Thoracic aorta (tissue), 2 donors: ENCODE measurements around the gene NFIA. TPM values are rescaled to one million over a fixed set of nuclear protein-coding genes. Genes with fewer than 3 reads are reported as not detected.

Experiments
- ATAC-seq: fragments of 150-250 bp; one replicate; pipeline ENCODE4 v1.8.0; 2017; ENCODE audit warnings: low read depth; ENCODE audit not compliant: insufficient number of reproducible peaks, low FRiP score
- DNase-seq: peaks from one replicate; pipeline ENCODE4 v3.0.0-alpha.2; 2020; ENCODE audit warnings: low spot score
- H3K27ac ChIP-seq, 2 donors: fragments of 200-600 bp; sonication (generic); 1 replicate in 1 of 2; 2 replicates in 1 of 2; pipeline ENCODE4 v1.5.1; 2016; ENCODE audit warnings: mild to moderate bottlenecking in 2 of 2, moderate library complexity in 2 of 2
- H3K27me3 ChIP-seq: fragments of 200-600 bp; sonication (generic); replicated peaks from 2 replicates; pipeline ENCODE4 v1.6.0; 2016; ENCODE audit warnings: mild to moderate bottlenecking; ENCODE audit not compliant: insufficient read depth
- H3K36me3 ChIP-seq: fragments of 200-600 bp; sonication (generic); one replicate; pipeline ENCODE4 v1.5.1; 2016
- H3K4me1 ChIP-seq, 2 donors: fragments of 200-600 bp; sonication (generic); 1 replicate in 1 of 2; 2 replicates in 1 of 2; pipeline versions ENCODE4 v1.5.1 to v1.6.0; 2016; ENCODE audit warnings: low read depth in 2 of 2, mild to moderate bottlenecking in 1 of 2; ENCODE audit not compliant: control insufficient read depth in 1 of 2
- H3K4me3 ChIP-seq: fragments of 200-600 bp; sonication (generic); 2 replicates; pipeline ENCODE4 v1.5.1; 2016; ENCODE audit warnings: mild to moderate bottlenecking
- H3K9me3 ChIP-seq: fragments of 200-600 bp; sonication (generic); 2 replicates; pipeline ENCODE4 v1.5.1; 2016
- total RNA-seq, 2 donors: library from RNA; depleted of rRNA; stranded (reverse); fragments of >200 nt; gene quantifications; one replicate each; pipeline versions ENCODE4 v1.1.0 to v1.2.3, GENCODE V29; 2016
- TF ChIP-seq, protein P1 (sequence below): fragments of 200-600 bp; sonication (generic); IDR thresholded peaks from one replicate; pipeline ENCODE4 v1.5.1; 2019; ENCODE audit warnings: antibody characterized with exemption

Gene NFIA
- total RNA-seq, 2 donors from 2014 or later, result 99.8 to 118 TPM

DNA sequence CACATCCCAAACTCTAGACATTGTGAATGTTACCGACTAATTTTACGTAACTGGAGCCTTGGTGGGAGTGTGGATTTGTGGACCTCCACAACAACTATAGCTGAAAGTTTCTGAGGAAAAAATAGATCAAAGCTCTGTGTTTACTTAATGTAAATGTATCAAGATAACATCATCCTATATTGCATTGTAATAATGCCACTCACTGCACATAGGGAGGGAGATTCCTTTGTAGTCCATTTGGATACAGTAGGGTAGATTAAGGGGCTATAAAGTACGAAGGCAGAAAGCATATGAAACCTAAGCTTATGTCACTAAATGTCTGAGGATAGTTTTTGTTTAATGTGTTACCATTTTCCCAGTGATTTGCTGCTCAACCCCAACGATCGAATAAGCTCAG lies 369.2 kb downstream of the NFIA start:
- no peak for DNase-seq
- no peak for ATAC-seq
- H3K9me3 ChIP-seq, result no peaks in the 10 kb centered on the region
- no peak overlapping the region for H3K4me3 ChIP-seq
- H3K27me3 ChIP-seq, result no peaks in the 10 kb centered on the region
- H3K27ac ChIP-seq, result peak overlapping the region; percentile 93 to 95
- H3K4me1 ChIP-seq, result peaks cover 40 to 79% of the 10 kb centered on the region in 2 donors
- peaks cover 6% of the 10 kb centered on the region for H3K36me3 ChIP-seq
- TF ChIP-seq, protein P1, sequence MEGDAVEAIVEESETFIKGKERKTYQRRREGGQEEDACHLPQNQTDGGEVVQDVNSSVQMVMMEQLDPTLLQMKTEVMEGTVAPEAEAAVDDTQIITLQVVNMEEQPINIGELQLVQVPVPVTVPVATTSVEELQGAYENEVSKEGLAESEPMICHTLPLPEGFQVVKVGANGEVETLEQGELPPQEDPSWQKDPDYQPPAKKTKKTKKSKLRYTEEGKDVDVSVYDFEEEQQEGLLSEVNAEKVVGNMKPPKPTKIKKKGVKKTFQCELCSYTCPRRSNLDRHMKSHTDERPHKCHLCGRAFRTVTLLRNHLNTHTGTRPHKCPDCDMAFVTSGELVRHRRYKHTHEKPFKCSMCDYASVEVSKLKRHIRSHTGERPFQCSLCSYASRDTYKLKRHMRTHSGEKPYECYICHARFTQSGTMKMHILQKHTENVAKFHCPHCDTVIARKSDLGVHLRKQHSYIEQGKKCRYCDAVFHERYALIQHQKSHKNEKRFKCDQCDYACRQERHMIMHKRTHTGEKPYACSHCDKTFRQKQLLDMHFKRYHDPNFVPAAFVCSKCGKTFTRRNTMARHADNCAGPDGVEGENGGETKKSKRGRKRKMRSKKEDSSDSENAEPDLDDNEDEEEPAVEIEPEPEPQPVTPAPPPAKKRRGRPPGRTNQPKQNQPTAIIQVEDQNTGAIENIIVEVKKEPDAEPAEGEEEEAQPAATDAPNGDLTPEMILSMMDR, result no peak

DNA sequence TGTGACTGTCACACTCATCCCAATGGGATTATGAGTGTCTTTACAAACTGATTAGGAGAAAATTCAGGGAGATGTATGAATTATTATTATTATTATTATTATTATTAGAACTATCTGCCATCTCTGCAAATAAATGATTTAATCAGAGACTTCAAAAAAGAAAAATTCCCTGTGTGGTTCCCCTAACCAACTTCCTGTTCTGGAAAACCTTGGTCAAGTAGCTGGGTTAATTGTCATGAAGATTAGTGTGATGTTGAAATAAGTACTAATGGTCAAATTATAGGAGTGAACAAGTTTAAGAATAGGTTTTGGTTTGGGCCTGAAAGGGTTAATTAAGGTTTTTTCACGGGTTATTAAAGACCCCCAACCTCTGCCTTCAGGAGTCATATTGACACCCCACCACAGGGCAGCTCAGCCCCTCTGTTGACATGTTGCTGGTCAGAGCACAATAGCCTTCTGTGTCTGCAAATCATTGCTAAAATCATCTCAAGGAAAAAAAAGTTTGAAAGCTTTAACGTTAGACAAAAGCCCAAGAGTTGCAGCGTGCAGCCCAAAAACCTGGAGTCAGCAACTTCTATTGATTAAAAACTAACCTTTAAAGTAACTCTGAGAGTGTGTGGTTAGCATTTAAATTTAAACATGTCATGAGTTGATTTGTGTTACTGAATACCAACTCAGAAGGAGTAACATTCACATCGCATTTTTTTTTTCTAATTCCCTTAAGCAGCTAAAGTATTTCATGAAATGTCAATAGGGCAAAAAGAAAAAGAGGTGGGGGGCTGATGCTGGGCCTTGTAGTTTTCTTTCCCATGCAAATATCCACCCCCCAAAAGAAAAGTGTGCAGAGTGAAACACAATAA lies 370.0 kb downstream of the NFIA start:
- Histone ChIP-seq H3K36me3 (peaks cover 6% of the 10 kb centered on the region), H3K27me3 (no peaks in the 10 kb centered on the region), H3K27ac (peak overlapping the region; percentile 93 to 95), H3K4me1 (peaks cover 40 to 72% of the 10 kb centered on the region in 2 donors), H3K4me3 (peak overlapping the region; percentile 9), H3K9me3 (no peaks in the 10 kb centered on the region)
- ATAC-seq (no peak), DNase-seq (no peak)
- TF ChIP-seq, protein P1, result no peak

DNA sequence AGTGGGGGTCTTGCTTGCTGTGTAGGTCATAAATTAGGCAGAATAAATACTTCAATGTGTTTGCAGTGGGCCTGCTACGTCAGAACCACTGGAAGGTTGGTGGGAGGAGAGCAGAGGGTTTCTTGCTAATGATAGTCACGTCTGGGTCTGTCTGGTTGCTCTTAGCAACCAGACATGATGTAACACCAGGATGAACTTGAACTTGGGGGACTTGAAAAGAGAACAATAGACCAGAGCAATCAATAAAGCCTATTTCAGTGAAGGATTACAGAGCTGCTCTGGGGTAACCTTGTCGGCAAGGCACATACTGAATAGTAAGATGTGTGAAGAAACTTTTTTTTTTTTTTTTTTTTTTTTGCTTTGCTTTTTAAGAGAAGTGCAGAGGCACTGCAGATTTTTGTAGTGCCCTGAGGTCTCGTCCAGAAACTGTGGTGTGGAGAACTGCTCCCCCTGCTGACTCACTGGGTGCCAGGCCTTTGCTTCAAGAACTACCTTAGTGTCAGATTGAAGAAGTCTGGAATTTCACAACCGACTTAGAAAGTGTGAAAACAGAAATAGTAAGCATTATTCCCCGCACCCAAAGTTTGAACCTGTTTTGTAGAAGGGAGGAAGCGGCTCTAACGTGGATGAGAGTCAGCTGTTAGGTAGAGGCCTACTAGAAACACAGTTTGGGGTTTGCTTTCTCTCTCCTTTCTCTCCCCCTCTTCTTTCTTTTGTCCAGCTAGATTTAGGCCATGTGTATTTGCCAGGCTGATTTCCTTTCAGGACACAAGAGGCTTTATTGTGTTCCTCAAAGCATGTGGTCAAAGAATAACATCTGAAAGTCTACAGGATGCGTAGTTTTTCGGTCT lies 371.0 kb downstream of the NFIA start:
- ATAC-seq (peak; percentile 80), DNase-seq (peak; percentile 77)
- TF ChIP-seq, protein P1, result peak; percentile 63
- Histone ChIP-seq H3K36me3 (peaks cover 6% of the 10 kb centered on the region), H3K9me3 (no peaks in the 10 kb centered on the region), H3K27ac (peak overlapping the region; percentile 93 to 95), H3K4me3 (peak overlapping the region; percentile 9), H3K27me3 (no peaks in the 10 kb centered on the region), H3K4me1 (peaks cover 37 to 72% of the 10 kb centered on the region in 2 donors)

DNA sequence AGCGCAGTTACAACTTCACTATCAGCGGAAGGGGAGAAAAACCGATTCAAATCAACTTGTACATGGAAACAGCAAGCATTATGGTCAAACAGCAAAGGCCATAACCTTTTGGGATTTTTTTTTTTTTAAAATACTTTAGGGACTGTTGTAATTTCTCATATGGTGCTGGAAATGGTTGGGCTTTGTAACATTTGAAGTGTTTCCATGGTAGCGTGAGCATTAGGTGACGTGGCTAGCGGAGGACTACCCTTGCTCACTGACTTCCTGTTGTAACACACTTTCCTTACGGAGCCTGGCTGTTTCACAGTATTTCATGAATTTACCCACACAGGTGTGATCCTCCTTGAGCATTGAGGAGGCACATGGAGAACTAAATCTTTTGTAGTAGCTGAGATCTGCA lies 373.0 kb downstream of the NFIA start:
- Histone ChIP-seq H3K27me3 (no peaks in the 10 kb centered on the region), H3K27ac (peak overlapping the region; percentile 93 to 95), H3K9me3 (no peaks in the 10 kb centered on the region), H3K4me1 (peaks cover 24 to 65% of the 10 kb centered on the region in 2 donors), H3K4me3 (no peak overlapping the region), H3K36me3 (peaks cover 6% of the 10 kb centered on the region)
- ATAC-seq (no peak), DNase-seq (no peak)
- TF ChIP-seq, protein P1, result no peak

DNA sequence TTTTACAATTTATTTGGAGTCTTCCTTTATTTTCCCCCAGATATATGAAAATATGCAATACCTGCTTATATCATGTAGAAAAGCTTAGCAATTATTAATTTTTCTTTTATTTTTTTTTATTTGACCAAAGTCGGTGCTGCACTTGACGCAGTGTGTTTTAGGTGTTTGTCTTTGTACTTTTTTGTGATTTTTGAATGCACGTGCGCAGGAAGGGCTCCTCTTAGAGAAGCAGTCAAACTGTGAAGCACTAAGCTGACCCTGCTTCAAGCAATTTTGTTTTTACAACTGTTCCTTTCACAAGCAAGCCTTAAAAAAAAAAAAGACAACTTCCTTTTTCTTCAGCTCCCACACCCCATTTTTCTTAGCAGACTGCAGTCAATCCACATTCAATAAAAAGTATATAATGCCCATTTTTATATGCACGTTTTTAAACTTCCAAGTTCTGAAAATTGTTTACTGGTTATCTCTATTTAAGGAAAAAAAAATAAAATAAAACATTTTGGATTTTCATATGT lies 375.2 kb downstream of the NFIA start:
- Histone ChIP-seq H3K27me3 (no peaks in the 10 kb centered on the region), H3K27ac (peak overlapping the region; percentile 15 to 26), H3K4me3 (no peak overlapping the region), H3K9me3 (no peaks in the 10 kb centered on the region), H3K4me1 (peaks cover 9 to 43% of the 10 kb centered on the region in 2 donors), H3K36me3 (peaks cover 11% of the 10 kb centered on the region)
- DNase-seq (no peak), ATAC-seq (no peak)
- TF ChIP-seq, protein P1, result no peak
